Karpas-422 (cell line): ENCODE data around the gene CPTP. TPM values are rescaled to one million over a fixed set of nuclear protein-coding genes. Genes with fewer than 3 reads are reported as not detected.

ENCODE experiments used
- DNase-seq: peaks from one replicate; pipeline ENCODE4 v3.0.0-alpha.2; 2015
- H2AFZ ChIP-seq: fragments of 200-600 bp; sonication (generic); 2 replicates; pipeline ENCODE4 v1.6.1; 2014; ENCODE audit warnings: antibody characterized with exemption, low read length, mixed read lengths
- H3K27ac ChIP-seq: fragments of 200-600 bp; sonication (generic); 2 replicates; pipeline ENCODE4 v1.5.1; 2014; ENCODE audit warnings: mild to moderate bottlenecking, low read length, moderate library complexity
- H3K27me3 ChIP-seq: fragments of 200-600 bp; sonication (generic); 2 replicates; pipeline ENCODE4 v1.6.1; 2014; ENCODE audit warnings: low read length, mixed read lengths
- H3K36me3 ChIP-seq: fragments of 200-600 bp; sonication (generic); 2 replicates; pipeline ENCODE4 v1.6.1; 2014; ENCODE audit warnings: low read length, mixed read lengths; ENCODE audit not compliant: insufficient read depth
- H3K4me1 ChIP-seq: fragments of 200-600 bp; sonication (generic); 2 replicates; pipeline ENCODE4 v1.6.1; 2014; ENCODE audit warnings: mild to moderate bottlenecking, low read length, mixed read lengths
- H3K4me2 ChIP-seq: fragments of 200-600 bp; sonication (generic); 2 replicates; pipeline ENCODE4 v1.6.1; 2014; ENCODE audit warnings: low read length, low read depth, mild to moderate bottlenecking; ENCODE audit not compliant: poor library complexity, severe bottlenecking
- H3K4me3 ChIP-seq: fragments of 200-600 bp; sonication (generic); 2 replicates; pipeline ENCODE4 v1.5.1; 2014; ENCODE audit warnings: mild to moderate bottlenecking, antibody characterized with exemption, low read length, mixed read lengths
- H3K79me2 ChIP-seq: fragments of 200-600 bp; sonication (generic); 2 replicates; pipeline ENCODE4 v1.6.1; 2014; ENCODE audit warnings: mild to moderate bottlenecking, low read length, mixed read lengths
- H3K9ac ChIP-seq: fragments of 200-600 bp; sonication (generic); 2 replicates; pipeline ENCODE4 v1.6.0; 2014; ENCODE audit warnings: low read length
- H3K9me2 ChIP-seq: fragments of 200-600 bp; sonication (generic), shearing (Covaris generic); replicated peaks from 2 replicates; pipeline ENCODE4 v1.6.0; 2014; ENCODE audit warnings: mild to moderate bottlenecking, low read length, moderate library complexity; ENCODE audit not compliant: insufficient read depth
- H3K9me3 ChIP-seq: fragments of 300-700, 200-600 bp; sonication (generic); 2 replicates; pipeline ENCODE4 v1.6.1; 2014; ENCODE audit warnings: low read length, mixed read lengths
- H4K20me1 ChIP-seq: fragments of 200-600 bp; sonication (generic); 2 replicates; pipeline ENCODE4 v1.6.1; 2014; ENCODE audit warnings: mild to moderate bottlenecking, antibody characterized with exemption, low read length, low read depth; ENCODE audit not compliant: insufficient read depth
- total RNA-seq: library from RNA; depleted of rRNA; stranded (reverse); fragments of >200 nt; shearing (Covaris generic); gene quantifications from 2 replicates; pipeline ENCODE4 v1.2.3, GENCODE V29; 2014; ENCODE audit warnings: low replicate concordance

The CPTP gene
- total RNA-seq, 1 experiment from 2014 or later = 35.0 TPM

DNA sequence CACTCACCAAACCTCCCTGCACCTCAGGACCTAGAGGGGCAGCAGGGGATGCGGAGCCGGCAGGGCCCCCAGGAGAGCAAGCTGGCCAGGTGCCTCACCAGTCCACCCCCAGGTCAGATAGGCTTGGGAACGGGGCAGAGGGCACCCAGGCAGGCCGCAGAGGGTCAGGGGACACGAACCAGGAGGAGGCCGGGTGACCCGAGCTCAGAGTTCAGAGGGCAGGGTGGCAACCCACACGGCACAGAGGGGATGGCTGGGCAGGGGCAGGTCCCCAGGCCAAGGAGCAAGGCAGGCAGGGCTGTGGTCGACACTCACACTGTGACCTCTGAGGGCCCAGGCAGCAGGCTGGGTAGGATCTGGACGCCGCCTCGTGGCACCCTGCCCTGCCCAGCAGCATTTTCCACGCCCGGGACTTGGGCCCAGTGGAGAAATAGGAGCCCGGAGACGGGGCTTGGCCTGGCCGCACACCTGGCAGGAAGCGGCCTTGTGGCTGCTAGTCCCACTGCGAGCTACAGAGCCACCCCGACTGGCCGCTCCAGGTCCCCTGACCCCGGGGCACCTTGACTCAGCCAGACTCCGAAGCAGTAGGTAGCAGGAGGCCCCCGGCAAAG, 19.3 kb downstream of the CPTP start:
- H3K79me2 ChIP-seq = peaks cover 58% of the 10 kb centered on the region
- H3K4me1 ChIP-seq = peaks cover 34% of the 10 kb centered on the region
- H3K9me2 ChIP-seq = no peaks in the 10 kb centered on the region
- H3K9ac ChIP-seq = no peak overlapping the region
- no peak overlapping the region for H2AFZ ChIP-seq
- no peak overlapping the region for H3K4me3 ChIP-seq
- DNase-seq = no peak
- H3K27ac ChIP-seq = no peak overlapping the region
- H4K20me1 ChIP-seq = peaks cover 39% of the 10 kb centered on the region; the same call in 1 of the 2 replicates
- no peak overlapping the region for H3K4me2 ChIP-seq
- H3K36me3 ChIP-seq = peaks cover 3% of the 10 kb centered on the region; the same call in 1 of the 2 replicates
- no peaks in the 10 kb centered on the region for H3K27me3 ChIP-seq
- H3K9me3 ChIP-seq = no peaks in the 10 kb centered on the region

DNA sequence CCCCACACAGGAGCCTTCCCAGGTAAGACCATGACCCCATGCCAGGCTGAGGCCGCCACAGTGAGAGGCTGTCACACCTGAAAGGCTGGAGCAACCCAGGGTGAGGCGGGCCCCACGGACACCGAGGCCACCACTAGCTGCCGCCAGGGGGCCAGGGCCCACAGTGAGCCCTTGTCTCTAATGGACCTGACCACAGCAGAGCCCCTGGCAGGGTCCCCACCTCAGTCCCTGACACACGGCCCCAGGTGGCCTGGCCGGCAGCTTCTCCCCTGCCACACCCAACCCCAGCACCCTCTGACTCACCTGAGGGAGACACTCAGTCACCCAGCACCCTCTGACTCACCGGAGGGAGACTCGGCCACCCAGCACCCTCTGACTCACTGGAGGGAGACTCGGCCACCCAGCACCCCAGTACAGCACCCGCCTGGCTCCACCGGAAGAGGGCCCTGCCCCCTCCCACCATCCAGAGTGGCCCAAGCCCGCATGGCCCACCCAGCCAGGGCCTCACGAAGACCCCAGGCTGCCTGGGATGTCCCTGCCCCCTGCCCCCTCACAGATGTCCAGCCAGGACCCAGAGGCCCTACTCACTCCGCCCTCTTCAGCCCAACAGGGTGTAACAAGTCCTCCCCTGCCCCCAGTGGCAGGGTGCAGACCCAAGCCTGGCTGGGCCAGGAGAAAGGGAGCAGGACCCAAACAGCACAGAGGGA, 20.2 kb downstream of the CPTP start:
- Histone ChIP-seq H4K20me1 (peaks cover 39% of the 10 kb centered on the region; the same call in 1 of the 2 replicates), H3K9me3 (no peaks in the 10 kb centered on the region), H3K9me2 (no peaks in the 10 kb centered on the region), H3K79me2 (peaks cover 58% of the 10 kb centered on the region), H3K4me1 (peaks cover 34% of the 10 kb centered on the region), H3K4me3 (no peak overlapping the region), H3K27me3 (no peaks in the 10 kb centered on the region), H3K36me3 (peaks cover 3% of the 10 kb centered on the region; the same call in 1 of the 2 replicates), H3K27ac (no peak overlapping the region), H3K4me2 (no peak overlapping the region), H2AFZ (no peak overlapping the region), H3K9ac (no peak overlapping the region)
- DNase-seq = peak; percentile 71

DNA sequence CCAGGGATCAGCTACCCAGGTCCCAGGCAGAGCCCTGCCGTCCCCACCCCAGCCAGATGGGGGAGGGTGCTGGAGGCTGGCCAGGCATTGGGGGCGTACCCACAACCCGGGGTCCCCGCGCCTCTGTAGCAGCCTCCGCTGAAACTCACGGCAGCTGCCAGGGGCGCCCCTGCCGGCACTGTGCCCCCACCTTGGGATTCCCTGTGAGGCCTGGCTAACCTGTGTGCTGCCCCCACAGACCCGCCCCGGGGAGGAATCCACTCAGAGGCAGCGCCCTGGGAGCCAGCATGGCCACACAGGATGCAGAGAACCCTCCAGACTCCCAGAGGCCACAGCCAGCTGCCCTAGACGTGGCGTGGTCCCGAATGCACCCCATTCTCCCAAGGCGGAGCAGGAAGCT, 20.8 kb downstream of the CPTP start:
- Histone ChIP-seq H2AFZ (no peak overlapping the region), H3K9me3 (no peaks in the 10 kb centered on the region), H3K27me3 (no peaks in the 10 kb centered on the region), H3K4me3 (no peak overlapping the region), H3K79me2 (peaks cover 58% of the 10 kb centered on the region), H3K9ac (peak overlapping the region; percentile 20; the same call in 1 of the 2 replicates), H4K20me1 (peaks cover 39% of the 10 kb centered on the region; the same call in 1 of the 2 replicates), H3K36me3 (peaks cover 3% of the 10 kb centered on the region; the same call in 1 of the 2 replicates), H3K4me2 (peak overlapping the region; percentile 7), H3K9me2 (no peaks in the 10 kb centered on the region), H3K4me1 (peaks cover 34% of the 10 kb centered on the region), H3K27ac (no peak overlapping the region)
- no peak for DNase-seq

DNA sequence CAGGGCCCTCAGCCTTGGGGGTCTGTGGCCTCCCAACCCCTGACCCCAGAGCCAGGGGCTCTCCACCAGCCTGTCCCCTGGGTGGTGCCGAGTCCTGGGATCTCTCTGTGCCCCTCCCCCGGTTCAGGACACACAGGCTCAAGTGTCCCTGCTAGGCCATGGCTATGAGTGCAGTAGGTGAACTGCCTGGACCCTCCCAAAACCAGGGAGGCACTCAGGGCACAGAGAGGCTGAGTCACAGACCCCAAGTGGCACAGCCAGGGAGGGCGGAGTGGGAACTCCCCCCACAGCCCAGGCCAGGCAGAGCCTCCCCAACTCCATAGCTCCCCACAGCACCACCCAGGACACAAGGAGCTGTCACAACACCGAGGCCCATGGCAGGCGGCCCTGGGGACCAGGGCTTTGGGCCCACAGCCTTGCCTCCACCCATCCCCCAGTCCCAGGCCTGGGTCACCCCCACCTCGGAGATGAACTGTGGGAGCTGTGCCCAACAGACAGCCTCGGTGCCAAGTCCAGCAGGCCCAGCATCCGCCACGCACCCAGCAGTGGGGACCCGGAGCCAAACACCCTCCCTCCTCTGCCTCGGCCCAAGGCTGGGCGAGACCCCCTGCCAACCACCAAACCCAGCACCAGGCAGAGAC, 21.4 kb downstream of the CPTP start:
- Histone ChIP-seq H3K36me3 (no peaks in the 10 kb centered on the region; the same call in 1 of the 2 replicates), H3K4me2 (peak overlapping the region; percentile 7), H2AFZ (no peak overlapping the region), H3K27ac (no peak overlapping the region), H3K79me2 (peaks cover 58% of the 10 kb centered on the region), H3K4me3 (no peak overlapping the region), H3K9me3 (no peaks in the 10 kb centered on the region), H3K9ac (peak overlapping the region; percentile 20), H3K9me2 (no peaks in the 10 kb centered on the region), H3K27me3 (no peaks in the 10 kb centered on the region), H3K4me1 (peaks cover 34% of the 10 kb centered on the region), H4K20me1 (peaks cover 39% of the 10 kb centered on the region; the same call in 1 of the 2 replicates)
- DNase-seq = no peak

DNA sequence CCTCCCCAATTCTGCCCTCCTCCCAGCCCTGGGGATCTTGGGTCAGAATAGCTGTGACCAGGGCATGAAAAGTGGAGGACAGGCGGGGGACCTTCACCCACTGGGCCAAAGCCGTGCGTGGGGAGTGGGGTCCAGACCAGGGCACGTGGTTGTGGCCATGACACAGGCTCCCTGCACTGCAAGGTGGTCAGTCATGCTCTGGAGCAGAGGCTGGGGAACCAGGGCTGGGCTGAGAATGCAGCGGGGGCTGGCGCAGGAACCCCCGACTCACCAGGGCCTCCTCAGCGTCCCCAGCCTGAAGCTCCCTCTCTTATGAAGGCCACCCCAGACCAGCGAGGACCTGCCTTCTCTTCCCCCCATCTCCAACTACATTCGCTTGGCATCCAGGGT, 21.9 kb downstream of the CPTP start:
- Histone ChIP-seq H3K79me2 (peaks cover 58% of the 10 kb centered on the region), H3K27me3 (no peaks in the 10 kb centered on the region), H4K20me1 (peaks cover 39% of the 10 kb centered on the region; the same call in 1 of the 2 replicates), H2AFZ (no peak overlapping the region), H3K4me1 (peaks cover 36% of the 10 kb centered on the region), H3K27ac (no peak overlapping the region), H3K4me3 (peak overlapping the region; percentile 99; the same call in 1 of the 2 replicates), H3K9ac (peak overlapping the region; percentile 99; the same call in 1 of the 2 replicates), H3K4me2 (peak overlapping the region; percentile 94), H3K9me2 (no peaks in the 10 kb centered on the region), H3K9me3 (no peaks in the 10 kb centered on the region), H3K36me3 (no peaks in the 10 kb centered on the region; the same call in 1 of the 2 replicates)
- DNase-seq = no peak

DNA sequence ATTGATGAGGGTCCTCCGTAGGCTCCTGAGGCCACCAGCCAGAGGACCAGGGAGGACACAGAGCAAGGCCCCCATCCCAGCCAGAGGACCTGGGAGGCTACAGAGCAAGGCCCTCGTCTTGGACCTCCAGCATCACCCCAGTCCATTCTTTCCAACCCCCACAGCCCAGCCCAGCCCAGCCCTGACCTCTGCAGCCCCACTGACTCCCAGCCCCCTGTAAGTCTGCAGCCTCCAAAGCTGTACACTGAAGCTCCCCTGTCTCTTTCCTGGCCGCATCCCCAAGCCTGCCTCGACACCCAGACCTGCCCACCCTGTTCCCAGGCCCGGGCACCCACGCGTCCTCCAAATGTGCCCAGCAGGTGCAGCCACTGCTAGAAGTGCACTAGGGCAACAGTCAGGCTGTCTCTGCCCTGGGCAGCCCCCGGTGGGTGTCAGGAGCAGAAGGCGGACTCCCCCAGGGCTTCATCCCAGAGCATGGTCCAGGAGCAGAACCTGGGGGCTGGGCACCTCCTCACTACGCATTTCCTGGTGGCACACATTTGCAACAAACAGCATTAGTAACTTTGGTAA, 22.5 kb downstream of the CPTP start:
- peak overlapping the region; percentile 99 for H3K9ac ChIP-seq
- H3K79me2 ChIP-seq = peaks cover 58% of the 10 kb centered on the region
- H3K4me1 ChIP-seq = peaks cover 42% of the 10 kb centered on the region
- no peak for DNase-seq
- H2AFZ ChIP-seq = no peak overlapping the region
- H3K36me3 ChIP-seq = no peaks in the 10 kb centered on the region; the same call in 1 of the 2 replicates
- peak overlapping the region; percentile 99 for H3K4me3 ChIP-seq
- no peaks in the 10 kb centered on the region for H3K9me3 ChIP-seq
- H3K4me2 ChIP-seq = peak overlapping the region; percentile 94
- H3K27me3 ChIP-seq = no peaks in the 10 kb centered on the region
- no peaks in the 10 kb centered on the region for H3K9me2 ChIP-seq
- H3K27ac ChIP-seq = peak overlapping the region; percentile 86
- peaks cover 43% of the 10 kb centered on the region; the same call in 1 of the 2 replicates for H4K20me1 ChIP-seq

DNA sequence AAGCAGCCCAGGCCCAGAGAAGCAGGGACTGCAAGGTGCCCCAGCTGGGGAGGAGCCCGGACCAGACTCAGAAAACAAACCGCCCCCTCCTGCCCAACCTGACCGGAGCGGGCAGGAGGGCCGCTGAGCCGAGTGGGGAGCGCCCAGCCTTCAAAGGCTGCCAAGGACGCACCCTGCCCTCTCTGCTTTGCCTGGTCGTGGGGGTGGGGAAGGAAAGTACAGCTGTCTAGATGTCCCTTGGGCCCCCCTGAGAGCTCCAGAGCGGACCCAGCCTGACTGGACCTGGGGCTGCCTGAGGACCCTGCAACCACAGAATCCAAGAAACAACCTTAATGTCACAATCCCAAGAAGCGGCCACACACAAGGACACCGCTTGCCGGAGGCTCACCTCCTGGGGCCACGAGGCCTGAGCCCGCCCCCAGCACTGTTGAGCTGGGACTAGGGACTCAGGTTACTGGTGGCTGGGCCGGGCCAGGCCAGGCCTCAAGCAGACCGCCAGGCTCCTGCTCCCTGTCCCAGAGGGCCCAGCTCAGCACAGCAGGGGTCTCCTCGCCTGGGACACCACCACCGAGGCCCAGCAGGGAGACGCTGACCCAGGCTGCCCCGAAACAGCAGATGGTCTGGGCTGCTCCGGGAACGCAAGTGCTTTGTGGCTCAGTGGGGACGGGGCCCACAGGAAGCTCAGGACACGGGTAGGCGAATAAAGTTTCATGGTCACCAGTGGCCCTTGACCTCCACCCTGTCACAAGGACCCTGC, 23.2 kb downstream of the CPTP start:
- peaks cover 49% of the 10 kb centered on the region for H3K4me1 ChIP-seq
- peak overlapping the region; percentile 86 for H3K27ac ChIP-seq
- peak overlapping the region; percentile 99 for H3K4me3 ChIP-seq
- H3K36me3 ChIP-seq = no peaks in the 10 kb centered on the region
- no peaks in the 10 kb centered on the region for H3K9me3 ChIP-seq
- peak overlapping the region; percentile 99 for H3K9ac ChIP-seq
- peak; percentile 79 for DNase-seq
- no peaks in the 10 kb centered on the region for H3K27me3 ChIP-seq
- no peak overlapping the region for H2AFZ ChIP-seq
- no peaks in the 10 kb centered on the region for H3K9me2 ChIP-seq
- peaks cover 49% of the 10 kb centered on the region; the same call in 1 of the 2 replicates for H4K20me1 ChIP-seq
- peak overlapping the region; percentile 94 for H3K4me2 ChIP-seq
- H3K79me2 ChIP-seq = peaks cover 56% of the 10 kb centered on the region
